ENCODE measurements around the gene DDO.

Gene DDO

DNA sequence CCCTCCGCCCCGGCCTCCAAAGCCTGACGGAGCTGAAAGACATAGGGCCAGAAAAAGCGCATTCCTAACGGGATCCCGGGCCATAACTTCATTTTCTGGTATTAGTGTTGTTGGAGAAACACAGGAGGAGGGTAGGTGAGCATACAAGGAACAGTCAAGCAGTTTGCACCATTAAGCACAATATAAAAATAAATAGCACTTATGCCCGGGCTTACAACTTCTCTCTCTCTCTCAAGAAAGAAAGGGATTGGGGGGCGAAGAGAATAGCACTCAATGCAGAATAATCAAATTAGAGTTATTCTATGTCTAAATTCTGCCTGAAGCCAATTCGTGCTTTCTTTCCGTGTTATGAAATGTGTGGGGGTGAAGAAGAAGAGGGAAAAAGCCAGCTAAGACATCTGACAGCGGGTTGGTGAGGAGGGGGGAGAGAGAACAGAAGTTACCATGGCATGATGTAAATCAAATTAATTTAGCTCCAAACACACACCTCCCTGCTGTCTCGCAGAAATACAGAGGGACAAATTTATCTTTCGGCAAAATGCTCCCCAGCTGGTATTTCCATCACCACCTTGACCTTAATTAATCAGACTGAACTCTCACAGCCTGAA lies 56.7 kb downstream of the DDO start:
- H3K9ac ChIP-seq (ENCODE audit: low read depth in 1 of 2, low read length in 2 of 2), result peak overlapping the region in 1 of 2 donors; percentile 22
- peaks cover 9% of the 10 kb centered on the region in 2 donors for H3K4me1 ChIP-seq (ENCODE audit: control insufficient read depth in 1 of 2, insufficient read depth in 2 of 2, low read length in 2 of 2)
- H3K4me3 ChIP-seq (ENCODE audit: low read depth in 1 of 2, low read length in 2 of 2), result peak overlapping the region; percentile 31 to 51
- H3K36me3 ChIP-seq (ENCODE audit: control insufficient read depth in 1 of 2, insufficient read depth in 2 of 2, low read length in 2 of 2), result no peaks in the 10 kb centered on the region
- peaks cover 3 to 17% of the 10 kb centered on the region in 2 donors for H3K27me3 ChIP-seq (ENCODE audit: control insufficient read depth in 1 of 2, insufficient read depth in 2 of 2, low read length in 2 of 2)
- no peaks in the 10 kb centered on the region for H3K9me3 ChIP-seq (ENCODE audit: control insufficient read depth in 1 of 2, low read length in 2 of 2)
- H3K27ac ChIP-seq (ENCODE audit: low read depth, low read length), result no peak overlapping the region

DNA sequence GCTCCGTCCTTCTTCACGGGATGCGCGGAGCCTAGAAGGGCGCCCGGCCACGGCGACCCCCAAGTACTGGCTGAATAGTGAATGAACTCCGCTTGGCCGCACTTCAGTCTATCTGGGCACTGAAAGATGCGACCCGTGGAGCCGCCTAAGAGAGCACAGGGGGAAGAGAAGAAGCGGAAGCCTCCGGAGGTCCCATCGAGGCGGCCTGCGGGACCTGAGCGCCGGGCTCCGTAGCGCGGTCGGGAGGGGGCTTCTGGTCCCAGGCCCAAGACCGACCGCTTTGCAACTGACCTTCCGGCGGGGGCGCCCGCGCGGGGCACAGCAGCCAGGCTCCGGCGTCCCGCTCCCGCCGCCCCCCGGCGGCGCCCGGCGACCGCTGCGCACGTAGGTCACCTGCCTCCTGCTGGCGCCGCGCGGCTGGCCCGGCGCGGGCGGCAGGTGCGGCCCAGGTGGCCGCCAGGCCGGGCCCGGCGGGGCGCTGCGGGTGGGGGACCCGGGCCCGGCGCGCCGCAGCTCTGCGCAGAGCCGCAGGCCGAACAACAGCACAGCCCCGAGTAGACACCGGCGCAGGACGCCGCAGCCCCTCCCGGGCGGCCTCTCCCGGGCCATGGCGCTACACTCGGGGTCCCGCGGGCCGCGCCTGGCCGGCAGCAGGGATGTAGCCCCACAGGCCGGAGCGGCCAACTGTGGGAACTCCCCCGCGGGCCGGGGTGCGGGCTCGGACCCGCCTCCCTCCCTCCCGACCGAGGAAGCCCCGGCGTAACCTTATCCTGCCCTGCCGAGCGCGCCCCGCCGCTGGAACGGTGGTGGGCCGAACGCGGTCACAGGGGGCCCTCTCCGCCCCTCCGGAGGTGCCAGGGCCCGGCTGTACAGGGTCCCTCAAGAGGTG lies 57.5 kb downstream of the DDO start, which contains the start of gene METTL24:
Gene METTL24, minus strand, starts transcription at position 686 of the 889 bp plus-strand sequence. Its CDS starts 77 bp downstream, at position 609.
- Histone ChIP-seq H3K27ac (ENCODE audit: low read depth, low read length) (no peak within 1 kb of the TSS), H3K9ac (ENCODE audit: low read depth in 1 of 2, low read length in 2 of 2) (peak within 1 kb of the TSS; percentile 28 to 50), H3K27me3 (ENCODE audit: control insufficient read depth in 1 of 2, insufficient read depth in 2 of 2, low read length in 2 of 2) (peaks cover 3 to 17% of the 10 kb centered on the region in 2 donors), H3K9me3 (ENCODE audit: control insufficient read depth in 1 of 2, low read length in 2 of 2) (no peaks in the 10 kb centered on the region), H3K36me3 (ENCODE audit: control insufficient read depth in 1 of 2, insufficient read depth in 2 of 2, low read length in 2 of 2) (no peaks in the 10 kb centered on the region), H3K4me1 (ENCODE audit: control insufficient read depth in 1 of 2, insufficient read depth in 2 of 2, low read length in 2 of 2) (peaks cover 9% of the 10 kb centered on the region in 2 donors), H3K4me3 (ENCODE audit: low read depth in 1 of 2, low read length in 2 of 2) (peak within 1 kb of the TSS; percentile 70 to 71)

DNA sequence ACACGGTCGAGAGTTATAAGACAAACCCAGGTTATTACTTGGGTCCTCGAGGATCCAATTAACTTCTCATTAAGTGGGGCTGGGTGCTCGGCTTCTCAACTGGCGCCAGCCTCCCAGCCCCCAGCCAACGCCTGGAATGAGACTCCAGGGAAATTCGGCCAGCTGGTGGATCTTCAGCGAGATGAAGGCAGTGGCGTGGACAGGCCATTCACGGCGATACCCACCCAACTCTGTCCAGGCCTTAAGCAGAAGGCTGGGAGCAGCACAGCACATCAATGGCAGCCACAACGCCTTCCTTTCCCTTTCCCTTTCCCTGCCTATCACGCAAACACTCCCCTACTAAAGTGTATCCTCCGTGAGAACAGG lies 58.1 kb downstream of the DDO start:
- no peaks in the 10 kb centered on the region for H3K36me3 ChIP-seq (ENCODE audit: control insufficient read depth in 1 of 2, insufficient read depth in 2 of 2, low read length in 2 of 2)
- H3K4me3 ChIP-seq (ENCODE audit: low read depth in 1 of 2, low read length in 2 of 2), result peak overlapping the region; percentile 70 to 71
- H3K27ac ChIP-seq (ENCODE audit: low read depth, low read length), result no peak overlapping the region
- H3K9ac ChIP-seq (ENCODE audit: low read depth in 1 of 2, low read length in 2 of 2), result peak overlapping the region; percentile 1 to 50
- H3K4me1 ChIP-seq (ENCODE audit: control insufficient read depth in 1 of 2, insufficient read depth in 2 of 2, low read length in 2 of 2), result peaks cover 9% of the 10 kb centered on the region in 2 donors
- H3K27me3 ChIP-seq (ENCODE audit: control insufficient read depth in 1 of 2, insufficient read depth in 2 of 2, low read length in 2 of 2), result peaks cover 3 to 17% of the 10 kb centered on the region in 2 donors
- no peaks in the 10 kb centered on the region for H3K9me3 ChIP-seq (ENCODE audit: control insufficient read depth in 1 of 2, low read length in 2 of 2)

DNA sequence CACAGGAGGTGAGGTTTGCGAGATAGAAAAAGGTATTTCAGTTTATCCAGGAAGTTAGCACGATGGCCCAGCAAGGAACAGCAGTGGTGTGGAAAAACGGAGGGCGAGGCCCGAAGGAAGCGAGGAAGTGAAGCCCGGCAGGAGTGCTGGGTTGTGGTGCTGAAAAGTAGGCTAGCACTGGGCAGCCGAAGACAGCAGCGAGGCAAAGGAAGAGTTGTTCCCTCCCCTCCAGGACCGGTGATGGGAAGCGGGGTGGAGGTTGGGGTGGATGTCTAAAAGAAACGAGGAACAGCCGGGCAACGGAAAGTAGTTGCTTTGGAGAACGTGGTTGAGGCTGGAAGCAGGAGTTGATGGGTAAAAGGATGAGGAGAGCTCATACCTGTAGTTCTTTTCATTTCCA lies 58.6 kb downstream of the DDO start:
- no peak overlapping the region for H3K9ac ChIP-seq (ENCODE audit: low read depth in 1 of 2, low read length in 2 of 2)

DNA sequence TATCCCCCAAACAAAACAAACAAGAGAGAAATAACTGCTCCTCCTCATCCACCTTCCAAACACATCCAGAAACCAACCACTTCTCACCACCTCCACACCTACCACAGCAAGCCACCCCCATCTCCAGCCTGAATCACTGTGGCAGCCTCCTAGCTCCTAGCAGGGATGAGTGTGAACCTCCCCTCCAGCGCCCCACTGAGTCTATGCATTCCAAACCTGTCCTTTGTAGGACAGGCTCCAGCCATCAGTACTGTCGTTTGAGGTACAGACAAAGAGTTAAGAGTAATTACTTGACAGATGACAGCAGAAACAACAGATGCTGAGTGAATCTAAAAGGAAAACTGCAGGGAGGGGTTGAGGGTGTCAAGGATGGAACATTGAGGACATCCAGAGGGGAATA lies 59.6 kb downstream of the DDO start:
- Histone ChIP-seq H3K27me3 (ENCODE audit: control insufficient read depth in 1 of 2, insufficient read depth in 2 of 2, low read length in 2 of 2) (peaks cover 3 to 17% of the 10 kb centered on the region in 2 donors), H3K9ac (ENCODE audit: low read depth in 1 of 2, low read length in 2 of 2) (no peak overlapping the region), H3K9me3 (ENCODE audit: control insufficient read depth in 1 of 2, low read length in 2 of 2) (no peaks in the 10 kb centered on the region), H3K36me3 (ENCODE audit: control insufficient read depth in 1 of 2, insufficient read depth in 2 of 2, low read length in 2 of 2) (no peaks in the 10 kb centered on the region), H3K4me3 (ENCODE audit: low read depth in 1 of 2, low read length in 2 of 2) (no peak overlapping the region), H3K4me1 (ENCODE audit: control insufficient read depth in 1 of 2, insufficient read depth in 2 of 2, low read length in 2 of 2) (peaks cover 5 to 7% of the 10 kb centered on the region in 2 donors), H3K27ac (ENCODE audit: low read depth, low read length) (no peak overlapping the region)

More for the DNA sequence above, 58.6 kb downstream of the DDO start:
- H3K9me3 ChIP-seq (ENCODE audit: control insufficient read depth in 1 of 2, low read length in 2 of 2), result no peaks in the 10 kb centered on the region
- H3K4me3 ChIP-seq (ENCODE audit: low read depth in 1 of 2, low read length in 2 of 2), result peak overlapping the region; percentile 70 to 71
- peaks cover 9% of the 10 kb centered on the region in 2 donors for H3K4me1 ChIP-seq (ENCODE audit: control insufficient read depth in 1 of 2, insufficient read depth in 2 of 2, low read length in 2 of 2)
- no peaks in the 10 kb centered on the region for H3K36me3 ChIP-seq (ENCODE audit: control insufficient read depth in 1 of 2, insufficient read depth in 2 of 2, low read length in 2 of 2)
- peak overlapping the region; percentile 10 for H3K27ac ChIP-seq (ENCODE audit: low read depth, low read length)
- peaks cover 3 to 17% of the 10 kb centered on the region in 2 donors for H3K27me3 ChIP-seq (ENCODE audit: control insufficient read depth in 1 of 2, insufficient read depth in 2 of 2, low read length in 2 of 2)

DNA sequence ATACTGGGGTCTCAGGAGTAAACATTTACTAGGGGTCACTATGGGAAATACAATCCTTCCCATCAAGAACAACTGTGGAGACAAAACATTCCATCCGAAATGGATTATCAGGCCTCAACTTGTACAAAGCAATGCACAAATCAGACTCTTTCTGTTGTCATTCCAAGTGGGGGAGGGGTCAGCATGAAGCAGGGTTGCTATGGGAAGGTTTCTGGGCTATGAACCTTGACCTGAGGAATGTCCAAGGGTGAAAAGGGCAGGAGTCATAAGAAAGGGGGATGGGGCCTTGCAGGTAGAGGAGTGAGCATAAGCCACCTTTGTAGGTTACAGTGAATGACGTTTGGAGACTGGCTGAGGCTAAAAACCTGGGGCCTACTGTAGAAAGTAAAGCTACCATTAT lies 60.4 kb downstream of the DDO start:
- Histone ChIP-seq H3K9me3 (ENCODE audit: control insufficient read depth in 1 of 2, low read length in 2 of 2) (no peaks in the 10 kb centered on the region), H3K4me3 (ENCODE audit: low read depth in 1 of 2, low read length in 2 of 2) (no peak overlapping the region), H3K36me3 (ENCODE audit: control insufficient read depth in 1 of 2, insufficient read depth in 2 of 2, low read length in 2 of 2) (no peaks in the 10 kb centered on the region), H3K27ac (ENCODE audit: low read depth, low read length) (no peak overlapping the region), H3K4me1 (ENCODE audit: control insufficient read depth in 1 of 2, insufficient read depth in 2 of 2, low read length in 2 of 2) (peaks cover 1 to 5% of the 10 kb centered on the region in 2 donors), H3K9ac (ENCODE audit: low read depth in 1 of 2, low read length in 2 of 2) (no peak overlapping the region), H3K27me3 (ENCODE audit: control insufficient read depth in 1 of 2, insufficient read depth in 2 of 2, low read length in 2 of 2) (peaks cover 3 to 17% of the 10 kb centered on the region in 2 donors)

DNA sequence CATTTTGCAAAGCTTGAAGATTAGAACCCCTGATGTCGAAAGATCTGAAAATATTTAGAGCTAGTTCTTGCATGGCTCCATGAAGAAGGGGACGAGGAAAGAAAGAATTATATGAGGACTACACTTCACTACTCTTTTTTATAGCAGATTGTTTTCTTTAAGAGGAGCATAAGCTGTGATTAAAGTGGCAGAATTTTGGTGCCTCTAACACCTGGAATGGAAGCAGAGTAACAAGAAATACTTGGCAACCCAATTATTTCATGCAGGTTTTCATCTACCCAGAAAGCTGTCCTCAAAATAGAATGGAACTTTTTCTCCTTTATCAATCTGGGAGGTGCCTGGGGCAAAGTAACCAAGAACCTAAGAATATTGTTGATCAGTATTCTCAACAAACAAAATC lies 61.2 kb downstream of the DDO start:
- Histone ChIP-seq H3K4me3 (ENCODE audit: low read depth in 1 of 2, low read length in 2 of 2) (no peak overlapping the region), H3K27ac (ENCODE audit: low read depth, low read length) (no peak overlapping the region), H3K36me3 (ENCODE audit: control insufficient read depth in 1 of 2, insufficient read depth in 2 of 2, low read length in 2 of 2) (no peaks in the 10 kb centered on the region), H3K9me3 (ENCODE audit: control insufficient read depth in 1 of 2, low read length in 2 of 2) (no peaks in the 10 kb centered on the region), H3K27me3 (ENCODE audit: control insufficient read depth in 1 of 2, insufficient read depth in 2 of 2, low read length in 2 of 2) (peaks cover 3 to 17% of the 10 kb centered on the region in 2 donors), H3K4me1 (ENCODE audit: control insufficient read depth in 1 of 2, insufficient read depth in 2 of 2, low read length in 2 of 2) (peaks cover 0 to 5% of the 10 kb centered on the region in 2 donors), H3K9ac (ENCODE audit: low read depth in 1 of 2, low read length in 2 of 2) (no peak overlapping the region)

DNA sequence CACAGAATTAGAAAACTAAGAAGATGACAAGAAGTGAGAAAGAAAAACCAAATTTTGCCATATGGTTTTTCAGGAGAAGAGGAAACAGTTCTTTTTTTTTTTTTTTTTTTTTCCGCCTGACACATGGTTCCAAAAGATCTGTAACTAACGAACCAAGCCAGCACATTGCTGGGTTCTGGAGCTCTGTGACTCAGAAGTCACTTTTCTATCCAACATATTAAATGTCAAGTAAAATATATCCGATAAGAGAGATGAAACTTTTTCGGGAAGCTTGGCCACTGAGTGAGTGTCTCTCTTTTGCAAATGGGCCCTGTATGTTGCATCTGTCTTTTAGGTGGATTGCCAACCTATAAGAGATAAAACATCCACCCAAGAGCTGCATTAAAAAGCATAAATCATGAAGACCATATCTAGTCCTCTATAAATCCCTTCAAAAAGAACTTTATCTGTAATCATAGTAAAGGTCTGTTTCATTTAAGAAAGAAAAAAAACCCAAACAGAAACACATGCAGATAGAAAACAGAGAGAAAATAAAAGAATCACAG lies 61.8 kb downstream of the DDO start:
- H3K9ac ChIP-seq (ENCODE audit: low read depth in 1 of 2, low read length in 2 of 2), result no peak overlapping the region

DNA sequence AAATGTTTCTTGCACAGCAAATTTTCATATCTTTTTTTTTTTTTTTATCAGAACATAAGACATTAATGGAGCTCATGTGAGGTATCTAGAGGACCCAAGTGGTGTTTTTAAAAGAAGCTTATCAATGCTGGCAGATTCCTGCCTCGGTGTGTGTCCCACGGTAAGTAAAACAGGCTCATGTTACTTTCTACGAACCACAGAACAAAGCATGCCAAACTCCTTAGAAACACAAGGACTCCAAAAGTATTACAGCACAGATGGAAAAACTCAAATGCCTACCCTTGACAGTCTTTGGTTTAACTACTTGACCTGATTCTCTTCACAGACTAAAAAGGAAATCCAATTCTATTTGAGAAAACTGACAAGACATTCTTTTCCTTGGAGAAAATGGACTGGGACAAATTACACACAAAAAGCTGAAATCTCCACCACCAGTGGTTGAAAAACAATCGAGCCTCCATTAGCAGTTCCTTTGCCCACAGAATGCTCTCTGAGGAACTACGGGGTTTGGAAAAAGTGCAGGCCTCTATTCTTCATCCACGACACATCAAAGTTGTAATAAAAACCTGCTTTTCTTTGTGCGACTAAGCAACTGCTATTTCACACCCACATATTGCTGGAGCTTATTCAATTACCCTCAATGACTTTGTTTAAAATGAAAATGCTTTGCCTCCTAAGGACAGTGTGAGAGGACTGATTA lies 62.7 kb downstream of the DDO start:
- no peak overlapping the region for H3K9ac ChIP-seq (ENCODE audit: low read depth in 1 of 2, low read length in 2 of 2)
- no peak overlapping the region for H3K27ac ChIP-seq (ENCODE audit: low read depth, low read length)
- no peaks in the 10 kb centered on the region for H3K4me1 ChIP-seq (ENCODE audit: control insufficient read depth in 1 of 2, insufficient read depth in 2 of 2, low read length in 2 of 2)

More for the DNA sequence above, 61.8 kb downstream of the DDO start:
- Histone ChIP-seq H3K4me1 (ENCODE audit: control insufficient read depth in 1 of 2, insufficient read depth in 2 of 2, low read length in 2 of 2) (peaks cover 0 to 3% of the 10 kb centered on the region in 2 donors), H3K27ac (ENCODE audit: low read depth, low read length) (no peak overlapping the region), H3K36me3 (ENCODE audit: control insufficient read depth in 1 of 2, insufficient read depth in 2 of 2, low read length in 2 of 2) (no peaks in the 10 kb centered on the region), H3K27me3 (ENCODE audit: control insufficient read depth in 1 of 2, insufficient read depth in 2 of 2, low read length in 2 of 2) (peaks cover 3 to 14% of the 10 kb centered on the region in 2 donors), H3K4me3 (ENCODE audit: low read depth in 1 of 2, low read length in 2 of 2) (no peak overlapping the region), H3K9me3 (ENCODE audit: control insufficient read depth in 1 of 2, low read length in 2 of 2) (no peaks in the 10 kb centered on the region)

More for the DNA sequence above, 62.7 kb downstream of the DDO start:
- Histone ChIP-seq H3K27me3 (ENCODE audit: control insufficient read depth in 1 of 2, insufficient read depth in 2 of 2, low read length in 2 of 2) (peaks cover 0 to 11% of the 10 kb centered on the region in 2 donors), H3K36me3 (ENCODE audit: control insufficient read depth in 1 of 2, insufficient read depth in 2 of 2, low read length in 2 of 2) (no peaks in the 10 kb centered on the region), H3K4me3 (ENCODE audit: low read depth in 1 of 2, low read length in 2 of 2) (no peak overlapping the region), H3K9me3 (ENCODE audit: control insufficient read depth in 1 of 2, low read length in 2 of 2) (no peaks in the 10 kb centered on the region)
